GM21576 (cell line): Measurements from ENCODE around the gene RABIF.
"Not testable (repeated sequence)": the region's sequence is repeated elsewhere in the genome, so short reads cannot be mapped to it uniquely, and the experiment has no call there.

Source experiments
- ATAC-seq: cut with Tn5 transposase; IDR thresholded peaks from one replicate; pipeline ENCODE4 v1.9.1; 2021; ENCODE audit warnings: mild to moderate bottlenecking, moderate library complexity; ENCODE audit not compliant: unreplicated experiment

RABIF gene

GRCh38 chr1:202835548-202836072 lies 53.3 kb downstream of the RABIF start:
- no peak for ATAC-seq

DNA sequence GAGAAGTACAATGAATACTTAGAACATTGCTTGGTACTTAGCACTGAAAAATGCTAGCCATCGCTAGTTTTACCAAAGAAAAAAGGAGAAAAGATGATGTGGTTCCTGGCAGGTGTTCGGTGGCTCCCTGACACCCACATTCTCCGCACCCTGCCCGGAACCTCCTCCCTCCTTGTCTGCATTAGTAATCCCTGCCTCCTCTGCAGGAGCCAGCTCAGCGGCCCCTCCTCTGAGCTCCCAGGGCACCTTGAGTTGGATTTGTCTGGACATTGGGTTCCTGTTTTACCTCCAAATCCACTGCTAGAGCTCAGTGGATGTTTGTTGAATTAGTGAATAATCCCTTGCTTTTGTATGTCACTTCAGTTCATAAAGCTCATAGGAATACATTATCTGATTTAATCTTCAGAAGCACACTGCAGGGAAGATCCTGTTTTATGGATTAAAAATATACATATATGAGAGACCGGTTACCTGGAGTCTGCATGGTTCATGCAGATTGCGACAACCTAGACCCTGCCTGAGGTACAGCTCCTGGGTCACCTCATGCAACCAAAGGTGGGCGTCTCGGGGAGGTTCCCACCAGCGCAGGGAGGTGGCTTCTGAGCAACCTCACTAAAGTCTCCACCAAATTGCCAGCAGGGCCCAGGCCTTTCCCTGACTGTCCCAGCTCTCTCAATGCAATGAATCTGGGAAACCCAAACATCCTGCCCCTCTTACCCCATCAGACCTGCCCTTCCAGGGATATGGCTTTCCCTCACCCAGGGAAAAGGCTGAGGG lies 54.0 kb downstream of the RABIF start:
- ATAC-seq: no peak

DNA sequence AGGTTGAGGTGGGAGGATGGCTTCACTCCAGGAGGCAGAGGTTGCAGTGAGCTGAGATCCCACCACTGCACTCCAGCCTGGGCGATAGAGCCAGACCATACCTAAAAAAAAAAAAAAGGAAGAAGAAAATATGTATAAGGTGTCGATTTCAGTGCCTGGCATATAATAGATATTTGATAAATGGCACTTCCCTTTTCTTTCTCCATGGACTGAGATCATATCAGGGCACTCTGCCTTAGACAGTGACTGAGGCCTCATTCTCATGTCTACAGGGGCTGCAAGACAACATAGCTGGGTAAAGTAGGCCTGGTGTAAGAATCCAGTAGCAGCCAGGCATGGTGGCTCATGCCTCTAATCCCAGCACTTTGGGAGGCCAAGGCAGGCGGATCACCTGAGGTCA lies 57.0 kb downstream of the RABIF start:
- no peak for ATAC-seq

GRCh38 chr1:202829223-202829622 lies 59.7 kb downstream of the RABIF start:
- ATAC-seq: not testable (repeated sequence)
